HG02981 (cell line): ENCODE measurements around the gene MATN4.

Source experiments
- ATAC-seq: cut with Tn5 transposase; IDR thresholded peaks from one replicate; pipeline ENCODE4 v1.9.1; 2021; ENCODE audit warnings: mild to moderate bottlenecking, moderate library complexity; ENCODE audit not compliant: unreplicated experiment

MATN4 gene

GRCh38 chr20:45254383-45255262 is 53.5 kb downstream of the MATN4 start, which contains the start of gene SLPI:
Gene SLPI, minus strand, starts transcription at chr20:45254564. Its CDS starts 21 bp downstream, at chr20:45254543.
- no peak for ATAC-seq

- no peak for ATAC-seq
Measured at GRCh38 chr20:45253261-45253660, 54.8 kb downstream of the MATN4 start.

- ATAC-seq, result no peak
Measured at GRCh38 chr20:45251884-45252560, 56.1 kb downstream of the MATN4 start.

GRCh38 chr20:45248609-45249008 is 59.5 kb downstream of the MATN4 start:
- ATAC-seq, result no peak

GRCh38 chr20:45247865-45248264 is 60.2 kb downstream of the MATN4 start:
- no peak for ATAC-seq

GRCh38 chr20:45246109-45246508 is 62.0 kb downstream of the MATN4 start:
- ATAC-seq, result no peak
